Testis (tissue), 2 donors: Measurements from ENCODE around the gene LSR.

ENCODE experiments used
- CTCF ChIP-seq, 3 experiments: fragments of 450-650 bp in 2 of 3; fragments of 200-600 bp in 1 of 3; sonication (generic) in 1 of 3; IDR thresholded peaks; one replicate each; pipeline ENCODE4 v1.5.1; 2016 to 2019; ENCODE audit warnings: antibody characterized with exemption in 3 of 3, mild to moderate bottlenecking in 2 of 3, moderate library complexity in 1 of 3
- POLR2A ChIP-seq: fragments of 450-650 bp; IDR thresholded peaks from one replicate; pipeline ENCODE4 v1.6.1; 2017; ENCODE audit warnings: antibody characterized with exemption, mild to moderate bottlenecking, moderate library complexity

GRCh38 chr19:35225951-35226350 lies 22.9 kb upstream of the LSR start:
- TF ChIP-seq CTCF (IDR thresholded peaks at IDR 0.05) (no peak), POLR2A (no peak)
